ENCODE data around the gene IL1R1.

Gene IL1R1

GRCh38 chr2:102141011-102141943 lies 1.3 kb upstream of the IL1R1 start:
- DNase-seq, result no peak

DNA sequence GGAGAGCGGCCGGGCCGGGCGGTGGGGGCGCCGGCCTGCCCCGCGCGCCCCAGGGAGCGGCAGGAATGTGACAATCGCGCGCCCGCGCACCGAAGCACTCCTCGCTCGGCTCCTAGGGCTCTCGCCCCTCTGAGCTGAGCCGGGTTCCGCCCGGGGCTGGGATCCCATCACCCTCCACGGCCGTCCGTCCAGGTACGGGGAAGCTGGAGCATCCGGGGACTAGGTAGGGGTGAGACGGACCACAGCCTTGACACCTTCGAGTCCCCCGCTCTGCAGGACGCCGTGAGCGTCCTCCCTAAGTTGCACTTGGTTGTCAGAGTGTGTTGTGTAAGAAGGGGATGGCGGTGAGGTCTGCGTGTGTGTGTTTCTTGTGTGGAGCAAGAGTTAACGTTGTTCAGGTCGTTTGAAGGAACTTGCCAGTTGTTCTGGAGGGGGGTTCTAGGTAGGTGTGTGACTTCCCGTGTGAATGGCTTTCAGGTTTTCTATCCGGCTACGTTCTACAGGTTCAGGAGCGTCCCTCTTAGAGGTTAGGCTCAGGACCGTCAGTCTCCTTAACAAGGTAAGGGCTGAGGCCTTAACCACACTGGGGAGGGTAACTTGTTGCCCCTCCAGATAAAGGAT lies 393 bp downstream of the IL1R1 start:
- no peak for DNase-seq

GRCh38 chr2:102143450-102143985 lies 972 bp downstream of the IL1R1 start:
- DNase-seq, result no peak

- no peak for DNase-seq
These were observed 1.6 kb downstream of the IL1R1 start for GRCh38 chr2:102144128-102144527.

- DNase-seq, result no peak
These were observed 2.6 kb downstream of the IL1R1 start for GRCh38 chr2:102145107-102145506.

DNA sequence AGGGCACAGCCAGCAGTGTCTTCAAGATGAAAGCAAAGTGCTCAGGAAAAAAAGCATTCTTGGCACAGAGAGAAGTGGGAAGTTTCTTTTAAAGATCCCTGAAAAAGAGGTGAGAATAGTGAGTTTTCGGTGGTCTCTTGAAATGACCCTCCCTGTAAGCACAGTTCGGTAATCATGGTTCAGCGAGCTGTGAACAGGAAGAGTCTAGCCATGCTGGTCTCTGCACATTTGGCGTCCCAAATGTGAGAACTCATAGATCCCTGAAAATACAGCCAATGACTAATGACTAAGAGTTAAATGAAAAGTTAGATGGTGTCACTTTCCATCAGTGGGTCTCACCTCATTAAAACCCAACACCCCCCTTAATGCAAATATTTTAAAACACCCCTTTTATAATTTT lies 3.4 kb downstream of the IL1R1 start:
- DNase-seq, result no peak

- peak; percentile 43 to 58 for DNase-seq
These were observed 5.4 kb downstream of the IL1R1 start for GRCh38 chr2:102147935-102148334.

GRCh38 chr2:102149243-102149642 lies 6.7 kb downstream of the IL1R1 start:
- DNase-seq, result no peak

GRCh38 chr2:102149644-102150455 lies 7.3 kb downstream of the IL1R1 start:
- DNase-seq, result no peak

- DNase-seq, result no peak
These were observed 11.8 kb downstream of the IL1R1 start for GRCh38 chr2:102154364-102154763.

DNA sequence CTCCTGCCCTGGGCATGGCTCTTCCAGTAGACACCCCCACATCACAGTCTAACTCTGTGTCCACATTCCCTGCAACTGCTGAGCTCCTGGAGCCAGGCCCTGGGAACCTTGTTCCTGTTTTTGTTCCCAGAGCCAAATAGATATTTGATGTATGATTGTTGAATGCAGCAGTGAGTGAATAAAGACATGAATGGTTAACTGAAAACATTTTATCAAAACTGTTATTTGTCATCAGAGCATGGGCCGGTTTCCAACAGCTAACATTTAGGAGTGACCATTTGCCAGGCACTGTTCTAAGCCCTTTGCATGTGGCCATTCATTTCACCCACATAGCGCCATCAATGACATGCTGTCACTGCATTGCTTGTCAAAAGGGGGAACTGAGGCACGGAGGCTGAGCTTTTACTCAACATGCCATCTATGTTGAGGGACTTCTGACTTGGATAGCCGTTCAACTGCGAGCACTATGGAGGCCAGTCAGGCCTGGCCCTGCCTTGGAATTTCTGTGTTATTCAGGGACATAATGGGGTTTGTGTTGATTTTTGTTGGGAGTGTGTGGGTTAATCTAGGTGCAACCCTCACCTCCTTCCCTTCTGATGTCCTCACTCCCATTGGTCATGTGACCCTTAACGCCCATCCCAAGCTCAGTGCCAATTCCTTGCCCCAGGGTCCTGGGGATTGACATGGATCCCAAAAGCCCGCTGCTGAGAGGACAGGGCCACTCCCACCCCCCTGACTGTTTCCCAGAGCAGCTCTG lies 12.6 kb downstream of the IL1R1 start:
- no peak for DNase-seq

DNA sequence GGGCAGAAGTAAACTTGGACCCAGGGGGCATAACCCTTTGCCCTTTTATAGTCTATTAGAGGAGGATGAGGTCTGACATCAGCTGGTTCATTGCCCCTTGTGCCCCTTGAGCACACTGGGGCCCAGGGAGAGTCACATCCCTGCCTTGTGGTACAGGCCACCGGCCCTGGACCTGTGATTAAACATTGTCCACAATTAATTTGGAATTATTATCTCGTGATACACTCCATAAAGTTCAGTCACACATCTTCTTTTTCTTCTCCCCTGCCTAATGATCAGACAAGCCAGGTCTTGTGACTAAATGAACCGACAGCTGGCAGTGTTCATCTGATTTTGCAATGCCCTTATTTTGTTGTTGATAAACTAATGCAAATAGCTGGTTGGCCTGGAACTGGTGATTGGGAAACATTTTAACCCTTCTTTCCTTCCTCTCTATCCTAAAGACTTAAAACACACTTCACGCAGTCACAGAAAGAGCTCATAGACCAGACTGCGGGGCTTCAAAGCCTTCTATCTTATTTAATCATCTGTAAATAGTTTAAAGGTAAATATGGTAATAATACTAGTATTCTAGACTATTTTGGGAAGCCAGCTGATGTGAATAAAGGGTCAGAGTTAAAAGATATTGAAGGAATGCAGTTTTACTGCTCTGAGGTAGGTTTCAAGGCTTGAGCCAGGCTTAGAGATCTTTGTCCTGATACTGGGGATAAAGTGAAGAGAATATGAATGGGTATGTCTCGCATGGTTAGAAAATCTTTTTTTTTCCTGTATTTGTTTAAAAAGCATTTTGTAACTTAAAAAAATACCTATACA lies 13.4 kb downstream of the IL1R1 start:
- DNase-seq, result no peak

DNA sequence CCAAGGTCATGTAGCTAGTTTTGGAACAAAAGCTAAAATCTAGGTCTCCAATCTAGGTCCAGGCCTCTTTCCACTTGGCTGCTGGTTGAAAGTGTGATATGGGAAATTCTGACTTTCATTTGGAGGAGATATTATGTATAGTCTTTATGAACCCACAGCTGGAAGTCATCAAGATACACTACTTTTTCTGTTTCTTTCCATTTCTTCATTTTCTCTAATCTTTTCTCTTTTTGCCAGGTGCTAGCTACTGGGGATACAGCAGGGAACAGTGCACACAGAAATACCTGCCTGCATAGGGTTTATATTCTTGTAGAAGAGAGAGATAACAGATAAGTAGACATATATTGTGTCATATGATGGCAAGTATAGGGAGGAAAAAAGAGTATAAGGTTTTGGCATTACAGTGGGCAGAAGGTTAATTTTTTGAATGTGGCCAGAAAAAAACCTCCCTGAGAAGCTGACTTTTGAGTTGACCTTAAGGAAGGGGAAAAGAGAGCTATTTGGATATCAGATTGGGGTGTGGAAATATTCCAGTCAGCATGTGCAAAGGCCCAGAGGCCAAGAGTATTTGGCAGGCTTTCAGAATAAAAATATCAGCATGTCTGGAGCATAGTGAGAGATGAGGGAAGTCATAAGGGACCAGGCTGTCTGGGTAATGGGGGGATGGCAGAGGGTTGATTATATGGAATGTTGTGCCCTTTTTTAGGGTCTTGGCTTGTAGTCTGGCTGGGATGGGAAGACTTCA lies 15.6 kb downstream of the IL1R1 start:
- DNase-seq, result no peak

DNA sequence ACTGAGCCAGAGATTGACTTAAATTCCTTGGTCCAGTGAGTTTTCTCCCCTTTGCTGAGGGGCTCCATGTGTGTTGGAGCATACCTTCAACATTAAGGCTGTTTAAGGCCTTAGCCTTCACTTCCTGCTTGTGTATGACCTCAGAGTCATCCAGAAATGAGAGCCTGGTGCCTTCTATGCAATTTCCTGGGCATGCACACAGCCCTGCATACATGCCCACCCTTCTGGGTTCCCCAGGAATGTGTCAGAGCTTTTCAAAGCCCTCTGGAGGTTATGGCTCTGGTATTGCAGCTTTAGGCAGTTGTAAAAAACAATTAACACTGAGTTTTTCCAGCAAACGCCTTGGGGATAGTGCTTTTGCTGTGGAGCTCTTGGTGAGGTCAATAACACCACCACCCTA lies 16.7 kb downstream of the IL1R1 start:
- DNase-seq, result no peak

GRCh38 chr2:102166189-102166845 lies 23.8 kb downstream of the IL1R1 start:
- no peak for DNase-seq

DNA sequence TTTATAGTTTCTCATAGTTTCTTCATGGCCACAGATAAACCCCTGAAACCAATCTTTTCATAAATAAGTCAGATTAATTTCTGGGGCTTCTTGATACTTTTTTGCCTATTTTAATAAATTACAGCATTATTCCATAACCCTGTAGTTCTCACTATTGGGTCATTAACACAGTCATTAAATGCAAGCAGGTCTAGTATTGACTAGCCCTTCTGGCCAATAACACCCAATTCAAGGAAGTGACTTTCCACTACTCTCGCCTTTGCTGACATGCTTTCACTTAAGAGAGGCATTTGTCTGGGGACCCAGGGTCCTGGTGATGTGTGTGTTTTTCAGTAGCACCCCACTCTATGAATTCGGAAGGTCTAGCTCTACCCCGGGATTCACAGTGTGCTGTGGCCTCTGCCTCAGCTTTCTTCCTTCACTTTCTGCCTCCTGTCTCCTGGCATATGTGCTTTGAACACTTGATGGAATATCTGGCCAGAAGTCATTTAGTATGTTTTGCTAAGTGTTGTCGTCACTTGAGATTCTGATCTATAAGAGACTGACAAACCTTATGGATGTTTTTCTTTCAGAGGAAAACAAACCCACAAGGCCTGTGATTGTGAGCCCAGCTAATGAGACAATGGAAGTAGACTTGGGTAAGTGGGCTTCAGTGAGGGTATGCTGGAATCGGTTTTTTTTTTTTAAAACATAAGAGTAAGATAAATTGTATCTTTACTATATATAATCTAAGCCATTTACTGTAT lies 25.7 kb downstream of the IL1R1 start:
- DNase-seq, result no peak

DNA sequence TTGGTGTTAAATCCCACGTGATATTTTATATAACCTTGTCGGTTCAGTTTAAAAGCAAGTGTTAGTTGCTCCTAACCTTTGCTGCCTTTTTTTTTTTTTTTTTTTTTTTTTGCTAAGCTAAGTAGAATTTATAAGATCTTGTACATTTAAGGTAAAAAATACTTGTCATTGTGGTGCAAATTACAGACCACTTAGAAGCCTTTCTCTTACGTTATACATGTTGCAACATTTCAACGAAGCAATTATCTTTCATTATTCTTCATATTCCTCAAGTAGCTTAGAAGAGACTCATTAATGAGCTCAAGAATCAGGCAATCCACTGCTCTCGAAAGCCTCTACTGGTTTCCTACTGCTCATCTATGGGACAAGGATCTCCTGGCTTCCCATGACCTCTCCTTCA lies 29.4 kb downstream of the IL1R1 start:
- DNase-seq, result no peak

- DNase-seq, result no peak
These were observed 30.2 kb downstream of the IL1R1 start for GRCh38 chr2:102172745-102173144.

- no peak for DNase-seq
These were observed 33.6 kb downstream of the IL1R1 start for GRCh38 chr2:102176172-102176571.
